Coronary artery (tissue), 2 donors: ENCODE measurements around the gene APOM.

Experiments used
- DNase-seq: peaks from one replicate; pipeline ENCODE4 v3.0.0-alpha.2; 2017; ENCODE audit warnings: low spot score
- H3K27ac ChIP-seq, 2 donors: fragments of 200-600 bp; sonication (generic); one replicate each; pipeline ENCODE4 v1.5.1; 2016 to 2019
- H3K4me3 ChIP-seq: fragments of 200-600 bp; sonication (generic); 2 replicates; pipeline ENCODE4 v1.5.1; 2016; ENCODE audit warnings: mild to moderate bottlenecking, moderate library complexity
- CTCF ChIP-seq: fragments of 200-600 bp; sonication (generic); IDR thresholded peaks from one replicate; pipeline ENCODE4 v1.5.1; 2019; ENCODE audit warnings: antibody characterized with exemption

Gene APOM

GRCh38 chr6:31687321-31687720, 31.6 kb downstream of the APOM start:
- no peak overlapping the region for H3K27ac ChIP-seq
- DNase-seq: no peak
- no peak for TF ChIP-seq CTCF
- H3K4me3 ChIP-seq: no peak overlapping the region

- Histone ChIP-seq H3K27ac (no peak overlapping the region), H3K4me3 (no peak overlapping the region)
- no peak for DNase-seq
- no peak for TF ChIP-seq CTCF
Measured at GRCh38 chr6:31687860-31688693, 32.4 kb downstream of the APOM start.

- DNase-seq: no peak
- no peak overlapping the region for H3K4me3 ChIP-seq
- H3K27ac ChIP-seq: no peak overlapping the region
- no peak for TF ChIP-seq CTCF
Measured at GRCh38 chr6:31689249-31690110, 33.8 kb downstream of the APOM start.

GRCh38 chr6:31690231-31691077, 34.8 kb downstream of the APOM start:
- no peak for DNase-seq
- Histone ChIP-seq H3K4me3 (no peak overlapping the region), H3K27ac (no peak overlapping the region)
- TF ChIP-seq CTCF: no peak

GRCh38 chr6:31691078-31691463, 35.4 kb downstream of the APOM start:
- no peak for TF ChIP-seq CTCF
- Histone ChIP-seq H3K4me3 (no peak overlapping the region), H3K27ac (no peak overlapping the region)
- no peak for DNase-seq

GRCh38 chr6:31691564-31692108, 35.9 kb downstream of the APOM start:
- DNase-seq: no peak
- no peak overlapping the region for H3K27ac ChIP-seq
- TF ChIP-seq CTCF: no peak
- H3K4me3 ChIP-seq: no peak overlapping the region
